Stimulated activated CD4-positive, alpha-beta T cell treated with anti-CD3 and anti-CD28 coated beads, Interleukin-12 subunit alpha, Interleukin-12 subunit beta, amount 100 ng/mL, for 24 hours (primary cell): ENCODE measurements around the gene CDC42BPB.

ENCODE experiments used
- DNase-seq, 2 experiments: peaks; one replicate each; pipeline ENCODE4 v3.0.0-alpha.2; 2020; ENCODE audit warnings: low read depth in 2 of 2

The CDC42BPB gene

GRCh38 chr14:102993523-102993922 lies 63.8 kb downstream of the CDC42BPB start:
- DNase-seq: no peak

- no peak for DNase-seq
These were observed 66.0 kb downstream of the CDC42BPB start for GRCh38 chr14:102991376-102991775.

- no peak for DNase-seq
These were observed 69.3 kb downstream of the CDC42BPB start for GRCh38 chr14:102988054-102988453.

- DNase-seq: no peak
These were observed 70.4 kb downstream of the CDC42BPB start for GRCh38 chr14:102986810-102987579.

GRCh38 chr14:102985665-102986064 lies 71.7 kb downstream of the CDC42BPB start:
- no peak for DNase-seq

GRCh38 chr14:102984336-102985102 lies 72.8 kb downstream of the CDC42BPB start:
- no peak for DNase-seq

- DNase-seq: no peak
These were observed 73.9 kb downstream of the CDC42BPB start for GRCh38 chr14:102983496-102983895.

GRCh38 chr14:102982852-102983470 lies 74.4 kb downstream of the CDC42BPB start:
- DNase-seq: no peak

- DNase-seq: no peak
These were observed 76.9 kb downstream of the CDC42BPB start for GRCh38 chr14:102980409-102980810.

DNA sequence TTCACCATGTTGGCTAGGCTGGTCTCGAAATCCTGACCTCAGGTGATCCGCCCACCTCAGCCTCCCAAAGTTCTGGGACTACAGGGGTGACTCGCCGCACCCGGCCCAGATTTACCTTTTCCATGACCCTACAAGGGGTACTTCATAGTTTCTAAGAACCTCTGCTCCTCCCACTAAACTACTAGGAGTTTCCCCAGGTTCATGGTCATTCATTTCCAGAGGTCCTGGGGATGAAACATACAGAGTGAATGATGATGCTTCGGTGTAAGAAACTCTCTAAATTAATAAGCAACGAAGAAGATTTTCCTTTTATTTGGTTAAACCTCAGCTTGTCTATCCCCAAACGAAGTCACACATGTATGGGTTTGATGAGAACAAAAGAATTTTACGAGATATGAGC lies 77.9 kb downstream of the CDC42BPB start:
- no peak for DNase-seq

GRCh38 chr14:102977475-102977874 lies 79.9 kb downstream of the CDC42BPB start:
- DNase-seq: no peak

DNA sequence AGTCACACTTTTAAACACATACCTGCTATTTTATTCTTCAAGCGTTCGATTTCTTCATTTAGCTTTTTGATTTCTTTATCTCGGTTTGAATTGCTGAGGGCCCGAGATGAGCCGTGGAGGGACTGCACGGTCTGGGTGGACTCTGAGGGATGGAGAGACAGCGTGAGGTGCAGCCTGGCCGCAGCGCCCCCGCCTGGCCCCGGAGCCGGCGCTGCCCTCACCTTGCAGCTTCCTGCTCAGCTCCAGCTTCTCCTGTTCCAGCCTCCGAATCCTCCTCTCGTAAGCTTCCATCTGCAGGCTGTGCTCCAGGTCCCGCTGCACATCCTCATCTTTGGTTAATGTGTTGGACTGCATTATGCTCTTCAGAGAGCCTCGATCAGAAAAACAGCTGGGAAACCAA lies 81.7 kb downstream of the CDC42BPB start:
- DNase-seq: no peak

GRCh38 chr14:102973706-102974285 lies 83.6 kb downstream of the CDC42BPB start:
- no peak for DNase-seq

GRCh38 chr14:102971836-102972606 lies 85.3 kb downstream of the CDC42BPB start:
- DNase-seq: no peak

DNA sequence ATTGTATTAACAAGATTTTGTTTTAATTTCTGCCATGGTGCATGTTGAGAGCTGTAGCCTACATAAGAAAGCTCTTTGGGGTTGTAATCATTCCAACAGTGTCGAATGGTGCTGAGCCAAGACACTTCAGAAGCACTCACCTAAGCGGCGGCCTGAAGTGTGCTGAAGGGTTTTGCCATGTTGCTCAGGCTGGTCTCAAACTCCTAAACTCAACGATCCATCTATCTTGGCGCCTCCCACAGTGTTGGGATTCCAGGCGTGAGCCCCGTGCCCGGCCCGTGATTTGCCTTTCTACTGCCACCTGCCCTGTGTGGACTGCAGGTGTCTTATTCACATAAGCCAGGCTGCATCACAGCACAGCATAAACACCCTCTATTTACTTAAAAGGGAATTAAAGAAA lies 86.0 kb downstream of the CDC42BPB start:
- no peak for DNase-seq

DNA sequence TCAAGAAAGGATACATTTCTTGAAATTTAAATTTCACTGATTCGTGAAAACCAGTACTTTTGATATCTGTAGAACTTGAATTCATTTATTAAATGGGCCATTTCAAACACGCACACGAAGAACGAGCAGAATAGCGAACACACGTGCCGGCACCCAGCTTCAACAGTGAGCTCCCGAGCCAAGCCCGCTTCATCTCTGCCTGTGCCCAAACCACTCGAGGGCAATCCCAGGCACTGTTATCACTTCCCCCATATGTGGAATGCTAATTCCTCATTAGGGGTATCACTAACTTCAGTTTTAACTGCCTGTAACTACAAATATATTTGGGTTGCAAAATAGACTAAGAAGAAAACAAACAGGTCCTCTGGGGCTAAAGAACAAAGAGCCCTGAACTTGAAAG lies 86.9 kb downstream of the CDC42BPB start:
- DNase-seq: no peak

GRCh38 chr14:102969901-102970300 lies 87.4 kb downstream of the CDC42BPB start:
- DNase-seq: no peak

- no peak for DNase-seq
These were observed 88.1 kb downstream of the CDC42BPB start for GRCh38 chr14:102969060-102969791.

DNA sequence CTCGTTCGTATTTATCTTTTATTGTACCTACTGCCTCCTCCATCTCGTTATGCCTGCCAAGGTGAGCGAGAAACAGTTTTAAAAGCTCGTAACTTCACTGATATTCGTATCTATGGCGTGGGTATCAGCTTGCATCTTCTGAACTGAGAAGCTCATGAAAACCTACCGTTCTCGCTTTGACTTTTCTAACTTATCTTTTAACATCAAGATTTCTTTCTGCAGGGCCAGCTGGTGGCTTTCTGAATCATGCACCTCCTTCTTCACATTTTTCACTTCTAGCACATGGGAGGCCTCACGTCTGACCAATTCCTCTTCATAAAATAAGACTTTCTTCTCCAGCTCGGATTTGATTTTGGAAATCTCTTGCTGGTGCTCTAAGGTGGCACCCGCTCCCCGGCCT lies 89.0 kb downstream of the CDC42BPB start:
- no peak for DNase-seq

GRCh38 chr14:102967506-102967795 lies 89.9 kb downstream of the CDC42BPB start:
- DNase-seq: no peak
